Omental fat pad (tissue), 4 donors: Measurements from ENCODE around the gene OPA1. TPM values are rescaled to one million over a fixed set of nuclear protein-coding genes. Genes with fewer than 3 reads are reported as not detected.

Experiments
- ATAC-seq: fragments of 150-250 bp; one replicate; pipeline ENCODE4 v1.9.1; 2016; ENCODE audit warnings: mild to moderate bottlenecking, moderate library complexity; ENCODE audit not compliant: low FRiP score
- DNase-seq: peaks from one replicate; pipeline ENCODE4 v3.0.0-alpha.2; 2019; ENCODE audit warnings: low spot score
- total RNA-seq, 4 donors: library from RNA; depleted of rRNA; stranded (reverse); fragments of >200 nt; gene quantifications; one replicate each; pipeline ENCODE4 v1.1.0, GENCODE V29; 2016
- TF ChIP-seq, protein P1 (sequence below), 3 donors: fragments of 450-650 bp; IDR thresholded peaks; one replicate each; pipeline ENCODE4 v1.5.1; 2016 to 2017; ENCODE audit warnings: antibody characterized with exemption in 3 of 3, mild to moderate bottlenecking in 3 of 3, moderate library complexity in 2 of 3

OPA1 gene
- total RNA-seq, 4 donors from 2014 or later = 40.3 to 64.1 (median 41.9) TPM

DNA sequence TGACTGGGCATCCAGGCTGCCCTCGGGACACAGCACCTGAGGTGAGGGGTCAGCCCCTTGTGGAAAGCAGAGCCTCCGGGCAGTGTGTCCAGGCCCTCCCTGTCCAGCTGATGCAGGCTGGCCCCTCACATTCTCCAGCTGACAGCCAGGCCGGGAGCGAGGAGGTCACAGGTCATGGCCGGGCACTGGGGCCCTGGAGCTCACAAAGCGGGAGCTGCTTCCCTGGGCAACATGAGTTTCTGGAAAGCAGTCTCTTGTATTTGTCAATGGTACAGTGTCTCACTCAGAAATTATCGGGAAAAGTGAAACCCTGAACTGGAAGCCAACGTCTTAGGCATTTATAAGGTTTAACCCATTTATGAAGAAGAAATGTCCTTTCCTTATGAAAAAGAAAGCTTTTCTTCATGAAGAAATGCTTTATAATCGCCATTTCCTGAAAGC lies 118.5 kb downstream of the OPA1 start:
- ATAC-seq = no peak
- DNase-seq = no peak
- TF ChIP-seq, protein P1, sequence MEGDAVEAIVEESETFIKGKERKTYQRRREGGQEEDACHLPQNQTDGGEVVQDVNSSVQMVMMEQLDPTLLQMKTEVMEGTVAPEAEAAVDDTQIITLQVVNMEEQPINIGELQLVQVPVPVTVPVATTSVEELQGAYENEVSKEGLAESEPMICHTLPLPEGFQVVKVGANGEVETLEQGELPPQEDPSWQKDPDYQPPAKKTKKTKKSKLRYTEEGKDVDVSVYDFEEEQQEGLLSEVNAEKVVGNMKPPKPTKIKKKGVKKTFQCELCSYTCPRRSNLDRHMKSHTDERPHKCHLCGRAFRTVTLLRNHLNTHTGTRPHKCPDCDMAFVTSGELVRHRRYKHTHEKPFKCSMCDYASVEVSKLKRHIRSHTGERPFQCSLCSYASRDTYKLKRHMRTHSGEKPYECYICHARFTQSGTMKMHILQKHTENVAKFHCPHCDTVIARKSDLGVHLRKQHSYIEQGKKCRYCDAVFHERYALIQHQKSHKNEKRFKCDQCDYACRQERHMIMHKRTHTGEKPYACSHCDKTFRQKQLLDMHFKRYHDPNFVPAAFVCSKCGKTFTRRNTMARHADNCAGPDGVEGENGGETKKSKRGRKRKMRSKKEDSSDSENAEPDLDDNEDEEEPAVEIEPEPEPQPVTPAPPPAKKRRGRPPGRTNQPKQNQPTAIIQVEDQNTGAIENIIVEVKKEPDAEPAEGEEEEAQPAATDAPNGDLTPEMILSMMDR (IDR thresholded peaks at IDR 0.05) = no peak

DNA sequence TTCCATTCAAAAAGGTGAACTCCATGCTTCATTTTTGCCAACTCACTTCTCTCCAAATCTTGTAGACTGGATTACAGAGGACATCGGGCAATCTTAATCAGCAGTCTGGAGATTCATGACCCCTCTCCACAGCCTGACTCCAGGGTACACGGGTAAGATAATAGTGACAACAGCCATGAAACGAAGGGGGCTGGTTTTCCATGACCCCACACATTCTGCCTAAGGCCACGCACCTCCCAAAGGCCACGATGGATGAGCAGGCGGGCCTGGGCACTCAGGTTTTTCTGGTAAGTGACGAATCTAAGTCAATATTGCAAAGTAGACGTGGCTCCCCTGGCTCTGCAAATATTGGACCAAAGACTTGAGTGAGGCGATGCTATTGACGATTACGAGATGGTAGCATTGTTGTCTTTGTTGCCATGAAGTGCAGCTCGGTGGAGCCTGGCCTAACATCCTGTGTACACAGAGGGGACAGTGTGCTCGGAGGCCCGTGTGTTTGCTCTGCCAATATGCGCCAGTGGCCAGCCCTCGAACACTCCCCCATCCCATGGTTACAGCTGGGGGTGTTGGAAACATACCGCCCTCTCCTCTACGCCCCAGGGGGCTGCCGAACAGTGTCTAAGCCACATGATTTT lies 119.1 kb downstream of the OPA1 start:
- no peak for DNase-seq
- TF ChIP-seq, protein P1 (IDR thresholded peaks at IDR 0.05) = no peak
- ATAC-seq = no peak

DNA sequence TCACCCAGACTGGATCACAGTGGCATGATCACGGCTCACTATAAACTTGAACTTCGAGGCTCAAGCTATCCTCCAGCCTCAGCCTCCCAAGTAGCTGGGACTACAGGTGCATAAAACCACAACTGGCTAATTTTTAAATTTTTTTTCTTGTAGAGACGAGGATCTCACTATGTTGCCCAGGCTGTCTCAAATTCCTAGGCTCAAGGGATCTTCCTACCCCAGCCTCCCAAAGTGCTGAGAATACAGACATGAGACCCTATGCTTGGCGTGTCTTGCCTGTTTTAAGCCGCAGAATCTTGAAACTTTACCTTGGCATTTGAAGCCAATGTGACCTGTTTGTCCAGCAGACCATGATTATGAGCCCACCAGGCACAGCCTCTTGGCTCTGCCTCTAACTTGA lies 119.9 kb downstream of the OPA1 start:
- DNase-seq = no peak
- TF ChIP-seq, protein P1 (IDR thresholded peaks at IDR 0.05) = no peak
- no peak for ATAC-seq

DNA sequence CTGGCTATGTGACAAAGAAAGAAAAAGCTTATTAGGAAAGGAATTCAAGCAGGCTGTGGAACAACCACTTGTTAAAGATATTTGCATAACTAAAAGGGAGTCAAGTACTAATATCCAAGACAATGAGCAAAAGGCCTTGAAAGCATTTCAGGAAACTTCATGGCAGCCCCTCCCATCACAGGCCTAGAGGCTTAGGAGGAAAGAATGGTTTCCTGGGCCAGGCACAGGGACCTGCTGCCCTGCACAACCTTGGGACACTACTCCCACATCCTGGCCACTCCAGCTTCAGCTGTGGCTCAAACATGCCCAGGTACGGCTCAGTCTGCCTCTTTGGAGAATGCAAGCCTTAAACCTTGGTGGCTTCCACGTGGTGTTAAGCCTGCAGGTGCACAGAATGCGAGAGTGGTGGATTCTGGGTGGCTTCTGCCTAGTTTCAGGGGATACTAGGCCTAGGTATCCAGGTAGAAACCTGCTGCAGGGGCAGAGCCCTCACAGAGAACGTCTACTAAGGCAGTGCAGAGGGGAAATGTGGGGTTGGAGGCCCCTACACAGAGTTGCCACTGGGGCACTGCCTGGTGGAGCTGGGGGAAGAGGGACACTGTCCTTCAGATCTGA lies 121.6 kb downstream of the OPA1 start:
- DNase-seq (no peak), ATAC-seq (no peak)
- TF ChIP-seq, protein P1 (IDR thresholded peaks at IDR 0.05) = no peak

DNA sequence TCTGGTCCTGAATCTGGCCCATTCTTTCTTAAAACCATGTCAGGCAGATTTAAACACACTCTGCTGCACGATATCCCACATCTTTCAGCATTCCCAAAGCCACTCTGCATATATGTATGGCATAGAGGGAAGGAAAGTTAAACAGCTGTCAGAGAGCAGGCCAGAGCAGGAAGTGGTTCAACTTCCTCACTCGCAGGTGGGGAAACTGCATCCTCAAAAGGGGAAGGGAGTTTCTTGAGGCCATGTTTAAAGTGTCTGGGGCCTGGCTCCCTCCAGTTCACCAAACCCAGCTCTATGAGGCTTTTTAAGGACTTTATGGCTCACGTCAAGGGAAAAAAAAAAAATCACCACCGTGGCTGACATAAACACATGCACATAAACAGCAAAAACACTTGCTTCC lies 123.1 kb downstream of the OPA1 start:
- DNase-seq (no peak), ATAC-seq (no peak)
- TF ChIP-seq, protein P1 (IDR thresholded peaks at IDR 0.05) = no peak

DNA sequence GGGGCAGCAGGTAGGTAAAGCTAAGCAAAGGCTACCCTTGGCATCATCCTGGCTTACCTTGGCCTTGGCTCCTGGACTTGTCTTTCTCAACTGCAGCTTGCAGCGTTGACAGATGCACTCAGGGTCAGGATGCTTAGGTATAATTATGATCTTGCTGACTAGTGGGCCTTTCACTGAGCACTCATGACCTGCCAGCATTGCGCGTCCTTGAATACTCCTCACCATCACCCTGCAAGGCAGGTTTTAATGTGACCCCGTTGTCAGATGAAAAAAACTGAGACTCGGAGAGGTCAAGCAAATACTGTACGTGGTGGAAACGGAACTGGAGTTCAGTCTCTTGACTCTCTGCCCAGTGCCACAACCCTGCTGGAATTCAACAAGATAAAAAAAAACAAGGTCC lies 126.7 kb downstream of the OPA1 start:
- DNase-seq (no peak), ATAC-seq (no peak)
- TF ChIP-seq, protein P1 (IDR thresholded peaks at IDR 0.05) = no peak

DNA sequence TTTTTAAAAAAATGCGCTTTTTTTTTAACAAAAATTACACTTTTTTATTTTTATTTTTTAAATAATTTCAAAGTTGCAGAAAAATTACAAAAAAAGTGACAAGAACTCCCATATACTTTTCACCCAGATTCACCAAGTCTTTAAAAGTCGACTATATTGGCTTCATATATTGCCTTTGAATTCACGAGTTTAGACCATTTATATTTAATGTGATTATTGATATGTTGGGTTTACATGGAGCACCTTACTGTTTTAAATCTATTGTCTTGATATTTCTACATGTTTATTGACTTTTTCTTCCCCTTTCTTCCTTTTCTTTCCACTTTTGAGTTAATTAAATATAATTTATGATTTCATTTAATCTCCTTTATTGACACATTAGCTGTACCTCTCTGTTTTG lies 127.2 kb downstream of the OPA1 start:
- DNase-seq (no peak), ATAC-seq (no peak)
- TF ChIP-seq, protein P1 (IDR thresholded peaks at IDR 0.05) = no peak
